Measurements from ENCODE around the gene JAK3. TPM values are rescaled to one million over a fixed set of nuclear protein-coding genes. Genes with fewer than 3 reads are reported as not detected.

The JAK3 gene
- total and polyA plus RNA-seq, 2 of the 4 experiments (the other 2 are of a cell fraction): 0.36 to 1.5 TPM

DNA sequence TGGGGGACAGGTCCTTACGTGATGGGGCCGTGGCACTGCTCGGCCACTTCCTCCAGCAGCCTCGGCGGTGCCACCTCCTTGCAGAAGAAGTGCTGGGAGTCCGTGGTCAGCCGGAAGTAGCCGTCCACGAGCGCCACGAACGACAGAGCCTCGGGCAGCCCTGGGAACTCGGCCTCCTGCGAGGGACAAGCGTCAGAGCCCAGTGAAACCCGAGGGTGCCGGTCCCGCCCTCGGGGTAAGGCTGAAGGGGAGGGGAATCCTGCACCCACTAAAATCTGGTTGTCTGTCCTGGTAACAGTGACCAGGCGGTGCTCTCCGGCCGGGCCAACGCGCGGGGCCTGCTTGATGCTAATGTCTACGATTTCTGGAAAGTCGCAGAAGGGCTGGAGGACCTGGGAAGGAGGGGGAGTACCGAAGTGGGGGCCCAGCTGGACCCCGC is 6.4 kb downstream of the JAK3 start (continued):
- TF ChIP-seq, protein P1, sequence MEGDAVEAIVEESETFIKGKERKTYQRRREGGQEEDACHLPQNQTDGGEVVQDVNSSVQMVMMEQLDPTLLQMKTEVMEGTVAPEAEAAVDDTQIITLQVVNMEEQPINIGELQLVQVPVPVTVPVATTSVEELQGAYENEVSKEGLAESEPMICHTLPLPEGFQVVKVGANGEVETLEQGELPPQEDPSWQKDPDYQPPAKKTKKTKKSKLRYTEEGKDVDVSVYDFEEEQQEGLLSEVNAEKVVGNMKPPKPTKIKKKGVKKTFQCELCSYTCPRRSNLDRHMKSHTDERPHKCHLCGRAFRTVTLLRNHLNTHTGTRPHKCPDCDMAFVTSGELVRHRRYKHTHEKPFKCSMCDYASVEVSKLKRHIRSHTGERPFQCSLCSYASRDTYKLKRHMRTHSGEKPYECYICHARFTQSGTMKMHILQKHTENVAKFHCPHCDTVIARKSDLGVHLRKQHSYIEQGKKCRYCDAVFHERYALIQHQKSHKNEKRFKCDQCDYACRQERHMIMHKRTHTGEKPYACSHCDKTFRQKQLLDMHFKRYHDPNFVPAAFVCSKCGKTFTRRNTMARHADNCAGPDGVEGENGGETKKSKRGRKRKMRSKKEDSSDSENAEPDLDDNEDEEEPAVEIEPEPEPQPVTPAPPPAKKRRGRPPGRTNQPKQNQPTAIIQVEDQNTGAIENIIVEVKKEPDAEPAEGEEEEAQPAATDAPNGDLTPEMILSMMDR (conservative IDR thresholded peaks at IDR 0.05; ENCODE audit: low read depth, low read length): no peak
- TF ChIP-seq RAD21 (IDR thresholded peaks at IDR 0.05; ENCODE audit: low read length) (no peak), MXI1 (IDR thresholded peaks at IDR 0.05; ENCODE audit: borderline replicate concordance, low read depth, low read length) (no peak), FOS (IDR thresholded peaks at IDR 0.05; ENCODE audit: low read depth, low read length) (no peak), RCOR1 (IDR thresholded peaks at IDR 0.05; ENCODE audit: insufficient replicate concordance, low read length) (no peak), MAFK (IDR thresholded peaks at IDR 0.05; ENCODE audit: low read depth, low read length) (no peak)
